Activated T-cell treated with anti-CD3 and anti-CD28 coated beads for 1 hour (primary cell): ENCODE data around the gene WDR7.

ENCODE experiments used
- DNase-seq: peaks from one replicate; pipeline ENCODE4 v3.0.0-alpha.2; 2020; ENCODE audit warnings: low read depth

The WDR7 gene

DNA sequence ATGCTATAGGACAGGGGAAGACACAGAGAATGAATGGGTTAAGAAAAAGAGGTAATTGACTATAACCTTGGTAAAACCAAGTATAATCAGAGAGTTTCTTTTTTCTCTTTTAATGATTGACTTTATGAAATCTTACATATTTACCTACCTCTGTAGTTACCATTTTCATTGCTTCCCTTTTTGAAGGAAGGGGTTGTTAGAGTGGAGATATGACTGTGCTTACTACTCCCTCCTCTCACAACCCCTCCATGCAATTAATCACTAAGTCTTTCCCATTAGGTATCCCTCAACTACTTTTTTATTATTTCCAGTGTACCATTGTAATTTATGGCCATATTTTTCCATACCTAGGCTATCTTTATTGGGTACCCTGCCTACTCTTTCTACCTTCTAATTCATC is 71.4 kb downstream of the WDR7 start:
- no peak for DNase-seq

DNA sequence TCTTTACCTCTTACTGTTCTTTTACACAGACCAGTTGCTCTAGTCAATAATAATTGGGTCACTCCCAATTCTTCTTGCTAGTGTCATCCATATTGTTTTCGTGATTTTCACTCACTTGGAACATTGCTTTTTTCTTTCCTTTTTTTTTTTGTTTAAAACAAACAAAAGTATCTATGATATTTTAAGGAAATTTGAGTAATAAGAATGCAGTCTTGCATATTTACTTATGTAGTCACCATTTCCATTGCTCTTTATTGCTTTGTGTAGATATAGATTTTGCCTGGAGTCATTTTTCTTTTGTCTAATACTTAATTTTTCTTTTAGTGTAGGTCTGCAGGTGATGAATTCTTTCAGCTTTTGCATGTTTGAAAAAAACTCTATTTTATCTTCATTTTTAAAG is 71.9 kb downstream of the WDR7 start:
- no peak for DNase-seq

DNA sequence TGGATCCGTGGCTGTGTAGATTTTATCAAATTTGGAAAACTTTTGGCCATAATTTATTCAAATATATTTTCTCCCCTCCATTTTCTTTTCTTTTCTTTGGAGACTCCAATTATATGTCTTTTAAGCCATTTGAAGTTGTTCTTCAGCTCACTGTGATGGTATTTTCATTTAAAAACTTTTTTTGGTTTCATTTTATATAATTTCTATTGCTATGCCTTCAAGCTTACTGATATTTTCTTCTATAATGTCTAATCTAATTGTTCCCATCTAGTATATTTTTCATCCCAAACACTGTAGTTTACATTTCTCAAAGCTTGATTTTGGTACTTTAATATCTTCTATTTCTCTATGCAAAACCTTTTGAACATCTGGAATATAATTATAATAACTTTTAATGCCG is 72.5 kb downstream of the WDR7 start:
- no peak for DNase-seq

DNA sequence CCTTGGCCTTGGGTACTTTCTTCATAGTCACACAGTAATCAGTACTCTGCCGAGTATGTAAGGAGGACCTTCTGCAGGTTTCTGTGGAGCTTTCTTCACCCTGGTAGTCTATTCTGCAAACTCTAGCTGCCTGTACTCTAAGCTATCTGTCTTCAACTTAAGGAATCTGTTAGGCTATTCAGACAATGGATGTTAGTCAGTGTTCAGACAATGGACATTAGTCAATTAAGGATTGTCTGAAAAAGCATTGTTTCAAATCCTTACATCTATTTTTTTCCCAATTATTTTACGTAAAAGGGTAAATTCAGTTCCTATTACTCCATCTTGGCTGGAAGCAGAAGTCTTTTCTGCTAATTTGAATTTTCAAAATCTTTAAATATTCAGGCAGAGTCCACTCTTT is 75.7 kb downstream of the WDR7 start:
- DNase-seq: no peak

DNA sequence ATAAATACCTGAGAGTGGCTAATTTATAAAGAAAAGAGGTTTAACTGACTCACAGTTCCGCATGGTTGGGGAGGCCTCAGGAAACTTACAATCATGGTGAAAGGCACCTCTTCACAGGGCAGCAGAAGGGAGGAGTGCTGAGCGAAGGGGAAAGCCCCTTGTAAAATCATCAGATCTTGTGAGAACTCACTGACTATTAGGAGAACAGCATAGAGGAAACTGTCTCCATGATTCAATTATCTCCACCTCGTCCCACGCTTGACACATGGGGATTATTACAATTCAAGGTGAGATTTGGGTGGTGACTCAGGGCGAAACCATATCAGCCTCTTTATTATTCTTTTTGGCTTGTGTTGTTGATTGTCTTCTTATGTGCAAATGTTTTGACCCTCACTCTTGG is 76.2 kb downstream of the WDR7 start:
- DNase-seq: no peak

DNA sequence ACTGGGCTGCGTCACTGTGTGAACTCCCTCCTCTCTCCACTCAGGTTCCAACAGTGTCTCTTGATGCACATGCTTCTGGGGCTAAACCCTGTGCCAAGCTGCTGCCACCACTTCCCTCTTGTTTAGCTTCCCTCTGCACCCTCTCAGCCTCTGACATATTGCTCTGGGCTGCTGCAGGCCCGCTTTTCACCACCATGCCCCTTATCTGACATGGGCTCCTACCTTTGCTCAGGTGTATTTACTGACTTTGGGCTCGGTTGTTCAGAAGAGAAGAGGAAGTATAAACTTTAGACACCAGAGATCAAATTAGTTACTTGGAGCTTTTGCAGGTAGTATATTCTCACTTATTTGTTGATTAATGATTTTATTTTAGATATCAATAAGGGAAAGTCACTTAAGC is 77.6 kb downstream of the WDR7 start:
- no peak for DNase-seq

DNA sequence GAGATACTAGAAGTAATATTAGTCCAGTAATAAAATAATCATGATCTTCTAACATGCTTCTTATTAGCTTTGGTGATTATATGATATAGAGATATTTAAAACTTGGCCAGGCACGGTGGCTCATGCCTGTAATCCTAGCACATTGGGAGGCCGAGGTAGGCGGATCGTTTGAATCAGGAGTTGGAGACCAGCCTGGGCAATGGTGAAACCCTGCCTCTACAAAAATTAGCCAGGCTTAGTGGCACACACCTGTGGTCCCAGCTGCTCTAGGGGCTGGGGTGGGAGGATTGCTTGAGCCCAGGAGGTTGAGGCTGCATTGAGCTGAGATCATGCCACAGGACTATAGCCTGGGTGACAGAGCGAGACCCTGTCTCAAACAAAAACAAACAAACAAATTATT is 87.0 kb downstream of the WDR7 start:
- no peak for DNase-seq

DNA sequence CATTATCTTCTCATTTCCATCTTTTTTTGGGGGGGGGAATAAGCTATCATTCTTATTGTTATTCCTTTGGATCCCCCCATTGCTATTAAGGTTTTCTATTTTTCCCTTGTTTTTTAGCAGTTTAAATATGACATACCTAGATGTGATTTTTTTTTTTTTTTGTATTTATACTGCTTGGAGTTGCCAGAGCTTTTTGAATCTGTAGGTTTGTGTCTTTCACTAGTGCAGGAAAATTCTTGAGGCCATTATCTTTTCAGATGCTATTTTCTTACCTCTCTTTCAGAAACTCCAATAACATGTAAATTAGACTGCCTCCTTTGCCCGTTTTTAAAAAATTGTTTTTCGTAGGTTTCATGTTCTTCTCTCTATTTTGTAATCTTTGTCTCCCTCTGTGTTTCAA is 88.6 kb downstream of the WDR7 start:
- no peak for DNase-seq

DNA sequence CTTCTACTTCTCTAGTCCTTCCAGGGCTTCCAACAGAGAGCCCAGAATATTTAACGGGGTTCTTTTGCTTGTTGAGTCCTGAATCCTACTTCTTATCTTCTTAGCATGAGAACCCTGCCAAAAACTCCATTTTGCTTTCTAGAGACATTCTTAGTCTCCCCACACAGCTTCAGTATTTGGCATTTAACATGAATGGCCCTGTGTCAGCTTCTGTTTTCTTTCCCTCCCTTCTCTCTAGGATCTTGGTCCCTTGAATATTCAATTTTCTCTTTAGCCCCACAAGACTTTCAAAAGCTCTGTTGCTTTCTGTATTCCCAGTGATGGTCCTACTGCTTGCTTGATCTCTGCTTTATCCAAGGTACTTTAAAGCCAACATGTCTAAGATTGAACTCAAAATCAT is 89.5 kb downstream of the WDR7 start:
- no peak for DNase-seq

DNA sequence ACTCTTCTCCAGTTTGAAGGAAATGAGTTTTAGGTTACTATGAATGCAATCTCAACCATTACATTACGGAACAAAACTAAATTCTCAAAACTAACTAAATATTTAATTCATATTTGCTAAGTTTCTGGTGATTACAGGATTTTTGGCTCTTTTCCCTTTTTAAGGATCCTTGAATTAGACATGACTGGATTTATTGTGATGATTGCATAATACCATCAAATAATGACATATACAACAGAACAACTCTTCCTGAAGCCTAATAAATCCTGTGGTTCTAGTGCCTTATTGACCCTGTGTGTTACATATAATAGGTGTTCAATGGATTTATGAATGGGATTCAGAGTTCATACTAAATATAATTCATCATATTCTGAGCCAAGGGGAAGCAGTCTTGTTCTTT is 90.5 kb downstream of the WDR7 start:
- DNase-seq: no peak

DNA sequence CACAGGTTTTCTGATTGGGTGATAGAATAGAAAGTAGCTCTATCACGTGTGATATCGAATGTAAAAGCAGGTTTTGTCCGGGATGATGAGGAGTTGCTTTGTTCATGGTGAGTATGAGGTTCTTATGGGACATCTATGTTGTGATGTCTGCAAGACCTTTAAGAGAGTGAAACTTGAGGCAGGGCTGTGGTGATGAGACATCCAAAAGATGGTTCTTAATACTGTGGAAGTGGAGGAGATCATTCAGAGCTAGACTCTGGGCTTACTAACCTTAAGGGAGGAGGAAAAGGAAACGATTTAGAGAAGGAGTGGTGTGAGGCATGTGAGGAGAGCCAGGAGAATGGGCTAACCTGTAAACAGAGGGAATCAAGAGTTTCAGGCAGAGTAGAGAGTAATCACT is 92.0 kb downstream of the WDR7 start:
- no peak for DNase-seq

DNA sequence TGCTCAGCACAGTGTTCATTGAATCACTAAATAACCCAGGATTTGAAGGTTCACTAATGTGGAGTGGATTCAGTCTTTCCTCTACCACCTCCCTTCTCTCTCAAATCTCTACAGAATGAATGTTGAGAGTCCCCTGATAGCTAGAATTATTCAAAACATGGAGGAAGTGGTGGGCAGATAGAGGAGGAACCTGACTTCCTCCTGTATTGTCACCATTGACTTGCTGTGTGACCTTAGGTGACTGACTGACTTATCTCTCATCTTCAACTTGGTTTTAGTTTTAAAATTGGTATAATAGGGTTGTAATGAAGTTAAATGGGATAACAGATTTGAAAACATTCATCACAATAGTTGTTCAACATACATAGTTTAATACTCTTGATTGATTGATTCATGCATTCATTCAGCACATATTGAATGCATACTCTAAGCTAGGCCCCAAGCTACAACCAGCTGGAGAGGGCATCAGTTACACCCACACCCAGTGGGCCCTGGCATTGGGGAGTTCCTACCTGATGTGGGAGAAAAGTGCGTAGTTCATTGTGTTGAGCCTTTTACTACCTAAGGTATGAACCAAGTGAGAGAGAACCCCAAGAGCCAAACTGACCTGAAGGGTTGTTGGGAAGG is 96.0 kb downstream of the WDR7 start:
- DNase-seq: no peak

DNA sequence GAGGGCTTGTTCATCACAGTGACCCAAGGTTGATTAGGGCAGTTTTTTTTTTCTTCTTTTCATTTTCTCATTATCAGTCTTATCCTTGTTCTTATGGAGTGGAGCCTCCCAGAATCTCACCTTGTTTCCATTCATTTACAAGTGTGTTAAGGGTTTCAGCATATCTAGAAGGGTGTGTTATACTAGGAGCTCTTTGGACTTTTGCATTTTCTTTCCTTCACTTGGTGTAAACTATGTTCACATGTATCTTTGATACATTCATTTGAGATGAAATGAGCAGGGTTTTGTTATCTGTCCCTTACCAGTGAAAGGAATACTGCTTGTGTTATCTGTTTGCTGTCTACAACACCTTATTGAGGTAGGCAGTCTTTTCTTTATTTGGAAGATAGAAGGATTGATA is 96.7 kb downstream of the WDR7 start:
- no peak for DNase-seq

DNA sequence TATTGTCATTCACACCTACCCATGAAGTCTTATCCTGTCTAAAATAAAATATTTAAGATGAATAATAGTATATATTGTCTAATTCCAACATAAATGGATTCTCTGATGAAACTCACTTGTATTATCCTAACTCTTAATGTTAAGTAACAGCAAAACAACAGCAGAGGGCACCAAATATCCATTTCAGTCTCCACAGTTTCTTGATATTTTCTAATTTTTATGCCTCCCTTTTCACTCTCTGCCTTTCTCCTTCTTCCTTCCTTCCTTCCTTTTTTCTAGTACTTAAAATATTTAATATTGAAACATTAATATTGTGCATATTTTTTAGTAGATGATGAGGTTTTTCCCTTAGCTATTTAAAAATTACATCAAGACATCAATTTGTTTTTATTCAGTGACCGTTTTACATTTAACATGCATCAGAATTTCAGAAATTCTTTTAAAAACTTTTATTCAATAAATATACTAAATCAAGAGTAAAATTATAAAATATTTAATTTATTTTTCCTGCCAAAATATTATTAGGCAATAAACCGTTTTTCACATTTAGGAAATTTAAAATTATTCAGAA is 97.6 kb downstream of the WDR7 start:
- no peak for DNase-seq

DNA sequence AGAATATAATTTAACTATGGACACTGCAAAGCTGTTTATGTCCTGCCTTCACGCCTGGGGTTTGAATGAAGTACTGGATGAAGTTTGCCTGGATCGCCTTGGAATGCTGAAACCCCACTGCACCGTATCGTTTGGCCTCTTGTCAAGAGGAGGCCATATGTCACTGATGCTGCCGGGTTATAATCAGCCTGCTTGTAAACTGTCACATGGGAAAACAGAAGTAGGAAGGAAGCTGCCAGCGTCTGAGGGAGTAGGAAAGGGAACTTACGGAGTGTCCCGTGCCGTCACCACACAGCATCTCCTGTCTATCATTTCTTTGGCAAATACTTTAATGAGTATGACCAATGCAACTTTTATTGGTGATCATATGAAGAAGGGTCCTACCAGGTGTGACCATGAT is 105.8 kb downstream of the WDR7 start:
- no peak for DNase-seq

DNA sequence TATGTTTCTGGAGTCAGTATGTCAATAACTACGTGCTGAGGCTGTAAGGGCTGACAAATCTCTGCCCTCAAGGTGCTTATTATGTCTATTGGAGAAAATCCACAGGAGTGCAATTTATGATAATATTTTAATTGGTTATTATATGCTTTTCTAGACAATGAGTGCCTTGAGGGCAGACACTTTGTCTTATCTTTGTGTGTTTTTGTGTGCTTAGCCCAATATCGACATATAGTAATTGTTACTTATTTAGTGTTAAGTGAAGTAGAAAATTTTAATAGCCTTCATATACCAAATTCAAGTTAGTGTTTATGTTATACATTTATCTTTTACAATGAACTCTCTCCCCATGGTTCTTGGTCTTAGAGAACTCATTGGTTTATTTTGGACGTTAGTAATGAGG is 118.9 kb downstream of the WDR7 start:
- no peak for DNase-seq

DNA sequence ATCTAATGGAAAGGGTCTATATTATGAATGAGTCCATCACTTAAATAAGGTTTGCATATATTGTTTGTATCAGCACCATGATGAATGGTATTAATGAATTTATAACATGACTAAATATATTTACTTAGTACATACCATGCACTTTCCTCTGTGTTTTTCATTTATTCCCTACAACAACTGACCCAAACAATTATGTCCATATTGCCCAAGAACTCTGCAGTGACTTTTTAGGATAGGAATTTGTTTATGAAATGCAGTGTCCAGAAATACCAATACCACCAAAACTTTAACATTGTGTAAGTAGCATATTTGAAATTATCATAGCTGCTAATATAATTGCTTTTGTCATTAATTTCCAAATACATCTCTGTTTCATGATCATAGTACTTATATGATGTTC is 119.7 kb downstream of the WDR7 start:
- no peak for DNase-seq

DNA sequence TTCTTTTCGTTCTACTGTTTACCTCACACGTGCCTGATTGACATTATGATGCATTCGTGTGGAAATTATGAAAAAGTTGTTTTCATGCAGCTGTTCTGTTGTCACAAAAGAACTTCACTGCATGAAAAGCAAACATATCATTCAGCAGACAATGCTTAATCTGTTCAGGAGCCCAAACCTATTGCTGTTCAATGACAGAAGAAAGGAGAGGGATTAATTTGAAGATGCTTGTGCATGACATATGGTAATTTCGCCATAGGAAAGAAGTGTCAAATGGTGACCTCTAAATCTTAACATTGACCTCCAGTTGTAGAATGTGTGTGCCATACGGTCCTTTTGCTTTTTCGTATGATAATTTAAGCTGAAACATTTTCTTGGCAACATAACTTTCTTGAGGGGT is 124.5 kb downstream of the WDR7 start:
- DNase-seq: no peak

DNA sequence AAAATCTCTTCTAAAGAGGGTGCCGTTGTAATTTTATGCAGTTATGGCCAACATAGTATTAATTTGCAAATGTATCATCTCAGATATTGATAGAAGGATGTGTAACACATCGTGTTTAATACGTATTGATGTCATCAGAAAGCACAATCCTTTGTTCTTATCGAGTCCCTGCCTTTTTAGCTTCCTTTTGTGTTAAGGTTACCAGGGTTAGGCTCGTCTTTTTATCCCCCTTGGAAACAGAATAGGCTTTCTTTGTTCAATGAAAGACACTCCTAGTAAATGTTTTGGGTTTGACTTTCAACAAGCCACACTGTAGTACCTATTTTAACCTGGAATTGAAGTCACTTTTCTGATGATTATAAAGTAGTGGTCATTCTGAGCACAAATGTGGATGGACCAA is 136.2 kb downstream of the WDR7 start:
- no peak for DNase-seq

DNA sequence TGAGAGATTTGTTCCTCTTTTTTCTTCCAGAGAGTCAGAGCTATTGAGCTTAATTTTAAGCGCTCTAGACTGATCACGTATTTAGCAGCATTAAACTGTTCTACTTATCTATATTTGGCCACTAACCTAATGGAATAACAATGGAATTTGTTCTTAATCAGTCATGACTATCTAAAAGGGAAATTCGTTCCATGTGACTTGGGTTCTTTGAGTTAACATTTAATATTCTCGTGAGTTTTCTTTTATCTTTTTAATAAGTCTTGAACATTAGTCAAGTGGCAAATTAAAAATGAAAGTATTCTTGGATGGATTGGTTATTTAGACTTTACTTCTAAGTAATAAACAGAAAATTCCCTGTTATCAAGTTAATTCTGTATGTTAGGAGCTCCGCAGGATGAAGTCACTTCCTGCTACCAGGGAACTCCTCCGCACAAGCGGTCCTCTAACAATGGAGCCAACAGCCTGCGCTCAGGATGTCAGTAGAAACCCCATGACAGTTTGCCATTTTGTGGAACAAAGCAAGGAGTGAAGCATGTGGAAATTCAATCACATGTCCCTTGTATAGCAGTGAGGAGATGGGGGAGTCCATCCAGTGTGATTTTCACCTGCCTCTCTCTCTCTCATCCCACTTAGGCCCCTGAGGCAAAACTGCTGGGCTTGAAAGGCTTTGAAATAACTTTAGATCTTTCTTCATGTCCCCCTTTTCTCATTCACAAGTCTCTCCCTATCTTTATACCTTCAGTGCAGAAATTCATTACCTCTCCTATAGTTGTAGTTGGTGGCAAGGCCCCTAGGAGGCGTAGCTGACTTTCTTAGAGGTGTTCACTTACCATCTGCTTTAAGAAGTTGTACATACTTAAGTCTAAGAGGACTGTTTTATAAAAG is 138.1 kb downstream of the WDR7 start:
- no peak for DNase-seq

DNA sequence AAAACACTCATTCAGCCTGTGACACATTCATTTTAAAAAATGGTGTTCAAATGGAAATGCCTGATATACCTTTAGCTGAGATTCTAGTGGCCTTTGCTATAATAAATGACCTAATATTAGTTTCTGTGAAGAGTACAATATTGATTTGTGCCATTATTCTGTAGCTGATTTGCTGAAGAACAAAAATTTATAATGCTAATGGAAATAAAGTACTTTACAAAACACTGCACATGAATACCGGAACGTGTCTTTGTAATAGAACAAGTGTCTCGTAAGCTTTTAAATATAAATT is 138.7 kb downstream of the WDR7 start:
- DNase-seq: no peak

DNA sequence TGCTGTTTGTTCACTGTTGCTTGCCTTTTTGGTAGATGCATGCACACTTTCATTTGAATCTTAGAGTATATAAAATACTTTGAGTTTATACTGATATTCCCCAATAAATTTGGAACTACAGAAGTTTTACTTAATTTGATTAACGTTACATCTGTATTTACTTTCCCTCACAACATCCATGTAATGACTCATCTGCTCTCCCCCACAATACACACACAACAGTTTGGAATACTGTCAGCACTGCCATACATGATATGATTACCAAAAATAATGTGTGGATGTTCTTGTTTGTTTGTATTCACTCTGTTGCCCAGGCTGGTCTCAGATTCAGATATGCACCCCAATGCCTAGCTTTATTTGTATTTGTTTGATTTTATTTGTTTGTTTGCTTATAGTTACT is 144.2 kb downstream of the WDR7 start:
- DNase-seq: no peak

DNA sequence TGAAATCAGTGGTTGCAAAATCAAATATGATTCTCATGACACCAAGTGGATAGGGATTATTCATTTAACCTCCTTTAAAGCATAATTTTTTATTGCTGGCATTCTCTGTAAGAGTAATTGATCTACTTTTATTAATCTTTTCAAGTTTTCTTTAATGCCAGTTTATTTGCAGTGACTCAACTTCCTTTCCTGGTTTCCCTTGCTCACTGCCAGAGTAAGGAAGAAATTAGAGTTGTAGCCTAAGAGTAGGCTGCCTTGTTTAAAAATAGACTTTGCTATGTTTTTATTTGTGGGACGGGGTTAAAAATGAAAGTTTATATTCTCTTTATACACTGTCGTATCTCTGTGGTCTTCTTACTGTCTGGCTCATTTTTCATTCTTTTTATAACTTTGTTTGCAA is 148.6 kb downstream of the WDR7 start:
- DNase-seq: no peak

DNA sequence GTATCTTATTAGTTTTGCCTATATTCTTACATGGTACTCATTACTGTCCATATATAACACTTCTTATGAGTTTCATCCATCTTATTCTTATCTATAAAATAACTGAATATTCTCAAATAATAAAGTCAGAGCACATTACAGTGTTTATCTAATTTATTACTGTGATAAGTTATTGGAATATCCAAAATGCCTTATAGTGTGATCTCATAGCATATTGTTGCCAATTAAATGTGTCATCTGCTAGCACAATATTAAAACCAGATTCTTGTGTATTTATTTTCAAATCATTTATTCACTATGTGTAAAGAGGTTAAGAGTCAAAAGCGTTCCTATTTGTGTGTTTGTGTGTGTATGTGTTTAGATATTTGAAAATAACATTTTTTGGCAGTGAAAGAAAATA is 151.9 kb downstream of the WDR7 start:
- no peak for DNase-seq
